Endothelial cell of umbilical vein (primary cell): ENCODE results near the gene ALOX5. TPM values are rescaled to one million over a fixed set of nuclear protein-coding genes. Genes with fewer than 3 reads are reported as not detected.

ENCODE experiments used
- BruUV-seq: library from RNA; stranded (reverse); fragments of 400-500 nt; replicated peaks from 2 replicates; lab custom pipeline; 2021; lab: Mats Ljungman, UMichigan
- CTCF ChIA-PET: fragments of 300-600, 350-600 bp; sonication (Branson Sonifier 250); formaldehyde crosslinking; loops from one replicate; lab custom pipeline; 2021; ENCODE audit warnings: antibody characterized with exemption, inconsistent platforms; lab: Charles Lee
- POLR2A ChIA-PET: fragments of 300-600, 350-600 bp; sonication (Branson Sonifier 250); formaldehyde crosslinking; loops from one replicate; lab custom pipeline; 2021; ENCODE audit warnings: antibody characterized with exemption, inconsistent platforms; lab: Charles Lee
- DNase-seq: peaks from one replicate; pipeline ENCODE4 v3.0.0-alpha.2; 2011; ENCODE audit warnings: low read depth, low spot score
- FAIRE-seq: peaks from 2 replicates; lab custom pipeline; 2011; peaks lifted over from hg19 to GRCh38; lab: Jason Lieb, UNC
- H2AFZ ChIP-seq: 2 replicates; pipeline ENCODE4 v1.6.0; 2012; ENCODE audit warnings: low read depth, low read length, control low read depth, inconsistent platforms
- H3K27ac ChIP-seq: 2 replicates; pipeline ENCODE4 v1.5.1; 2011; ENCODE audit warnings: low read depth, mild to moderate bottlenecking, control low read depth, low read length, moderate library complexity; ENCODE audit not compliant: insufficient read depth
- H3K27me3 ChIP-seq, 2 experiments: 2 replicates each; pipeline versions ENCODE4 v1.6.0 to v1.6.1; 2011; ENCODE audit warnings: low read length in 2 of 2, mixed read lengths in 1 of 2; ENCODE audit not compliant: control insufficient read depth in 2 of 2, insufficient read depth in 2 of 2
- H3K36me3 ChIP-seq, 2 experiments: 2 replicates in 1 of 2; 3 replicates in 1 of 2; pipeline ENCODE4 v1.5.1; 2011; ENCODE audit warnings: low read length in 2 of 2, mild to moderate bottlenecking in 1 of 2, moderate library complexity in 1 of 2; ENCODE audit not compliant: control insufficient read depth in 2 of 2, insufficient read depth in 2 of 2; ENCODE audit errors: extremely low read depth in 1 of 2
- H3K4me1 ChIP-seq: 3 replicates; pipeline ENCODE4 v1.5.1; 2011; ENCODE audit warnings: mild to moderate bottlenecking, low read length; ENCODE audit not compliant: control insufficient read depth, insufficient read depth; ENCODE audit errors: extremely low read depth
- H3K4me2 ChIP-seq: 2 replicates; pipeline ENCODE4 v1.6.1; 2011; ENCODE audit warnings: low read length, control low read depth, mixed read lengths; ENCODE audit not compliant: insufficient read depth
- H3K4me3 ChIP-seq, 3 experiments: fragments of 200-600 bp in 1 of 3; sonication (generic), shearing (Covaris generic) in 1 of 3; replicated peaks in 1 of 3; 2 replicates each; pipeline ENCODE4 v1.5.1; 2011 to 2016; ENCODE audit warnings: control low read depth in 3 of 3, low read length in 3 of 3, mild to moderate bottlenecking in 2 of 3, inconsistent platforms in 1 of 3, low read depth in 1 of 3, moderate library complexity in 1 of 3; ENCODE audit not compliant: insufficient read depth in 1 of 3
- H3K79me2 ChIP-seq: 2 replicates; pipeline ENCODE4 v1.6.0; 2012; ENCODE audit warnings: low read length, inconsistent platforms; ENCODE audit not compliant: control insufficient read depth, insufficient read depth
- H3K9ac ChIP-seq: replicated peaks from 2 replicates; pipeline ENCODE3; 2011; ENCODE audit warnings: low read length, control low read depth; ENCODE audit not compliant: insufficient read depth; ENCODE audit errors: extremely low read depth
- H3K9me1 ChIP-seq: replicated peaks from 3 replicates; pipeline ENCODE4 v1.6.0; 2011; ENCODE audit warnings: mild to moderate bottlenecking, low read length; ENCODE audit not compliant: control insufficient read depth, insufficient read depth; ENCODE audit errors: extremely low read depth
- H3K9me3 ChIP-seq: replicated peaks from 2 replicates; pipeline ENCODE4 v1.5.1; 2012; ENCODE audit warnings: low read length, inconsistent platforms; ENCODE audit not compliant: control insufficient read depth, insufficient read depth
- H4K20me1 ChIP-seq: replicated peaks from 2 replicates; pipeline ENCODE3; 2011; ENCODE audit warnings: mild to moderate bottlenecking, low read length; ENCODE audit not compliant: control insufficient read depth, insufficient read depth; ENCODE audit errors: extremely low read depth
- CTCF ChIP-seq, 2 donors: IDR thresholded peaks; 1 replicate in 1 of 2; 2 replicates in 1 of 2; pipeline ENCODE4 v1.5.1; 2011; ENCODE audit warnings: low read length in 2 of 2, mild to moderate bottlenecking in 2 of 2, moderate library complexity in 2 of 2, control low read depth in 1 of 2, inconsistent platforms in 1 of 2, low read depth in 1 of 2; ENCODE audit not compliant: insufficient read depth in 1 of 2; ENCODE audit errors: extremely low read depth in 1 of 2
- EZH2 ChIP-seq: IDR thresholded peaks from 2 replicates; pipeline ENCODE4 v1.6.1; 2012; ENCODE audit warnings: borderline replicate concordance, low read depth, mild to moderate bottlenecking, moderate library complexity, low read length, inconsistent platforms; ENCODE audit not compliant: severe bottlenecking
- FOS ChIP-seq: IDR thresholded peaks from 2 replicates; pipeline ENCODE4 v1.6.1; 2011; ENCODE audit warnings: mild to moderate bottlenecking, low read length, moderate library complexity, borderline replicate concordance; ENCODE audit not compliant: insufficient read depth
- GATA2 ChIP-seq: IDR thresholded peaks from 2 replicates; pipeline ENCODE4 v1.7.0; 2011; ENCODE audit warnings: low read depth, mild to moderate bottlenecking, moderate library complexity, mixed read lengths, low read length; ENCODE audit not compliant: insufficient read length, insufficient read depth
- JUN ChIP-seq: IDR thresholded peaks from 2 replicates; pipeline ENCODE4 v1.6.1; 2011; ENCODE audit warnings: borderline replicate concordance, low read depth; ENCODE audit not compliant: insufficient read length, insufficient read depth
- MAX ChIP-seq: IDR thresholded peaks from 2 replicates; pipeline ENCODE4 v1.6.1; 2011; ENCODE audit not compliant: insufficient read depth, insufficient read length
- MYC ChIP-seq: IDR thresholded peaks from one replicate; pipeline ENCODE4 v1.6.1; 2011; ENCODE audit warnings: mild to moderate bottlenecking, low read depth, low read length
- POLR2A ChIP-seq: IDR thresholded peaks from 2 replicates; pipeline ENCODE4 v1.6.1; 2012; ENCODE audit warnings: low read depth, mild to moderate bottlenecking, control low read depth, low read length
- POLR2AphosphoS5 ChIP-seq: IDR thresholded peaks from 2 replicates; pipeline ENCODE4 v1.6.1; 2012; ENCODE audit warnings: low read depth, mild to moderate bottlenecking, control low read depth, low read length, moderate library complexity; ENCODE audit not compliant: insufficient read depth
- dilution Hi-C: fragments of 300-500 bp; cut with MboI; formaldehyde crosslinking; loops from one replicate; pipeline ENCODE4 v1.15.0; 2019; ENCODE audit warnings: low sequenced_read_pairs; ENCODE audit not compliant: extremely low pct_ligation_motif_present
- intact Hi-C: fragments of 100-400 bp; cut with micrococcal nuclease; formaldehyde crosslinking; loops from one replicate; pipeline ENCODE4 v1.10.0; 2022
- polyA plus RNA-seq, 4 experiments: library from polyadenylated mRNA; depleted of rRNA in 3 of 4; stranded (reverse) in 3 of 4; unstranded in 1 of 4; fragments of >200 nt; gene quantifications; 2 replicates each; pipeline versions ENCODE4 v1.2.1 to v1.2.3, GENCODE V29; 2011 to 2012; ENCODE audit warnings: missing spikeins in 1 of 4
- total RNA-seq: library from RNA; stranded (reverse); gene quantifications from 2 replicates; pipeline ENCODE4 v1.2.3, GENCODE V29; 2021

The ALOX5 gene
- total and polyA plus RNA-seq, 2 donors (not counting 3 experiments of a cell fraction or from before 2014, with no cell fraction given) = 0.04 TPM; not detected in 1

- TF ChIP-seq CTCF (IDR thresholded peaks at IDR 0.05; ENCODE audit: extremely low read depth in 1 of 2, insufficient read depth in 1 of 2, low read depth in 1 of 2, low read length in 2 of 2) (no peak), POLR2A (no peak), JUN (no peak), FOS (no peak), EZH2 (no peak), MAX (no peak), POLR2AphosphoS5 (no peak), MYC (no peak), GATA2 (no peak)
- dilution Hi-C loops (no loop called here), intact Hi-C loops (no loop called here)
- Histone ChIP-seq H3K9ac (no peak overlapping the region), H3K4me3 (no peak overlapping the region), H3K36me3 (no peaks in the 10 kb centered on the region), H3K27ac (no peak overlapping the region), H3K4me1 (peaks cover 3% of the 10 kb centered on the region), H2AFZ (no peak overlapping the region), H3K27me3 (peaks cover 11 to 17% of the 10 kb centered on the region in 2 experiments), H3K9me1 (no peaks in the 10 kb centered on the region), H4K20me1 (no peaks in the 10 kb centered on the region), H3K9me3 (no peaks in the 10 kb centered on the region), H3K79me2 (no peaks in the 10 kb centered on the region), H3K4me2 (no peak overlapping the region)
- no peak for DNase-seq
- no TSS peak for BruUV-seq
- CTCF ChIA-PET = no interaction called here
- POLR2A ChIA-PET = no interaction called here
- no peak for FAIRE-seq
These were observed 5.1 kb downstream of the ALOX5 start for GRCh38 chr10:45378914-45379726.
